22Rv1 (cell line): ENCODE measurements around the gene TMEM63B.

Experiments
- ZFX ChIP-seq: fragments of 450-650 bp; IDR thresholded peaks from 2 replicates; pipeline ENCODE4 v1.6.1; 2017; ENCODE audit warnings: antibody characterized with exemption, borderline replicate concordance
- TF ChIP-seq, protein P1 (sequence below): fragments of 450-650 bp; IDR thresholded peaks from 2 replicates; pipeline ENCODE4 v1.5.1; 2017; ENCODE audit warnings: mild to moderate bottlenecking

DNA sequence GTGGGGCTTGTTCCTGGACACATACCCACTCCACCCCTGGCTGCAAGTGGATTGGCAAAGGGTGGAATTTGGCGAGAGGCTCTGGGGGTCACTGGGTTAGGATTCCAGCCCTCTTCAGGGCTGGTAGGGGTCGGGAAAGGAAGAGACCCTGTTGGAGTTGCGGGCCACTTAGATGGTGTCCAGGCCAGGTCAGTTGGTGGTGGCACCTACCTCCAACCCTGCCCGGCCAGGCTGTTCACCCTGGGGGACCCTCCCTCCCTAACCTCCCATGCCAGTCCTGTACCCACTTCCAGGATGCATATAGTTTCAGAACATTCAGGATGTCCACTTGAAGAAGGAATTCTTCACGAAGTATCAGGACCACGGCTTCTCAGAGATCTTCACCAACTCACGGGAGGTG, 52.3 kb downstream of the TMEM63B start:
- TF ChIP-seq, protein P1, sequence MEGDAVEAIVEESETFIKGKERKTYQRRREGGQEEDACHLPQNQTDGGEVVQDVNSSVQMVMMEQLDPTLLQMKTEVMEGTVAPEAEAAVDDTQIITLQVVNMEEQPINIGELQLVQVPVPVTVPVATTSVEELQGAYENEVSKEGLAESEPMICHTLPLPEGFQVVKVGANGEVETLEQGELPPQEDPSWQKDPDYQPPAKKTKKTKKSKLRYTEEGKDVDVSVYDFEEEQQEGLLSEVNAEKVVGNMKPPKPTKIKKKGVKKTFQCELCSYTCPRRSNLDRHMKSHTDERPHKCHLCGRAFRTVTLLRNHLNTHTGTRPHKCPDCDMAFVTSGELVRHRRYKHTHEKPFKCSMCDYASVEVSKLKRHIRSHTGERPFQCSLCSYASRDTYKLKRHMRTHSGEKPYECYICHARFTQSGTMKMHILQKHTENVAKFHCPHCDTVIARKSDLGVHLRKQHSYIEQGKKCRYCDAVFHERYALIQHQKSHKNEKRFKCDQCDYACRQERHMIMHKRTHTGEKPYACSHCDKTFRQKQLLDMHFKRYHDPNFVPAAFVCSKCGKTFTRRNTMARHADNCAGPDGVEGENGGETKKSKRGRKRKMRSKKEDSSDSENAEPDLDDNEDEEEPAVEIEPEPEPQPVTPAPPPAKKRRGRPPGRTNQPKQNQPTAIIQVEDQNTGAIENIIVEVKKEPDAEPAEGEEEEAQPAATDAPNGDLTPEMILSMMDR = no peak
- no peak for TF ChIP-seq ZFX
